ENCODE data around the gene ISG15.

- TF ChIP-seq CTCF (conservative IDR thresholded peaks at IDR 0.05; ENCODE audit: low read length) (no peak), EZH2phosphoT487 (IDR thresholded peaks at IDR 0.05; ENCODE audit: borderline replicate concordance) (no peak)
Observed at GRCh38 chr1:1053682-1054081, 40.4 kb downstream of the ISG15 start.

Data from Loucy (cell line).